ENCODE results near the gene FBLN2.

The FBLN2 gene

DNA sequence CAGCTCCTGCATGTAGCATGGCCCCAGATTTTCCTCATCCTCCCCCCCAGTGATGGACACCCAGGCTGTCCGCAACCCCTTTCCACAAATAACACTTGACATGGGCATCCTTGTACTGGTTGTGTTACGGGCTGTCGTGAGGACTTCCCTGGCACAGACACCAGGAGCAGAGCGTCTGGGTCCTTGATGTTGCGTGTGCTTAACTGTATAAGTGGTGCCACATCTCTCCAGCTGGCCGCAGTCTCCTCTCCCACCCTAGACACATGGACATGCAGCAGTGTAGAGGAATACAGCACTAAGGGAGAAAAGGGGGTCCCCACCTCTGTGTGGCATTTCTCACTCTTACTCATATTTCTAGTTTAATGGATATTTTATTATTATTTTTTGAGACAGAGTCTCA, 56.6 kb downstream of the FBLN2 start:
- no peak for DNase-seq (ENCODE audit: low read depth in 2 of 2)

DNA sequence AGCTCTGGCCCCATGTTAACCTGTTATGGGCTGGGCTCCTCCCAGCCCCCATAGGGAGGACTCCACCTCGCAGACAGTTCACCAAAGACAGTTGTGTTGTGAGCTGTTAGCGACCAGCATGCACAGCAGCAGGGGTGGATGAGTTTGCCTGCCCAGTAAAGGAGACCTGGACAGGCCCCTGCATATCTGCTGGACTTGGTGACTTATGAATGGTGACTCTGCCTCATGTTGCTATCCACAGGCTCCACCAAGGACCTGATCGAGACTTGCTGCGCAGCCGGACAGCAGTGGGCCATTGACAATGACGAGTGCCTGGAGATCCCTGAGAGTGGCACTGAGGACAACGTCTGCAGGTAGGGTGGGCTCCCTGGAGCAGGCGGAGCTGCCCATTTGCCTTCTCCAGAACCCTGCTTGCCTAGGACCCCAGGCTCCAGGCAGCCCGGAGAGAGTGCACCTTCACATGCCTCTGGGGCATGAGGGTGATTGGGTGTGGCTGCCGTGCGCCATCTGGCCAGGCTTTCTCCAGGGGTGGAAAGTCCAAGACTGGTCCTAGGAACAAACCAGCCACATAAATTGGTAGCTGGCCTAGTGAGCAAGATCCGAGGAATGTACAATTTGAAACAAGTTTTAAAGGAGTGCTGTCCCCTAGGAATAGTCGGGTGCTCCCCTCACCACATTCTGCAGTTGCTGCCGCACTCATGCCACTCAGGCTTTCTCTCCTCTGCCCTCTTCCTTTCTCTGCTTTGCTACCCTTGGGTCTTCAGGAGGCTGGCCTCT, 59.1 kb downstream of the FBLN2 start:
- DNase-seq (ENCODE audit: low read depth in 2 of 2), result no peak

DNA sequence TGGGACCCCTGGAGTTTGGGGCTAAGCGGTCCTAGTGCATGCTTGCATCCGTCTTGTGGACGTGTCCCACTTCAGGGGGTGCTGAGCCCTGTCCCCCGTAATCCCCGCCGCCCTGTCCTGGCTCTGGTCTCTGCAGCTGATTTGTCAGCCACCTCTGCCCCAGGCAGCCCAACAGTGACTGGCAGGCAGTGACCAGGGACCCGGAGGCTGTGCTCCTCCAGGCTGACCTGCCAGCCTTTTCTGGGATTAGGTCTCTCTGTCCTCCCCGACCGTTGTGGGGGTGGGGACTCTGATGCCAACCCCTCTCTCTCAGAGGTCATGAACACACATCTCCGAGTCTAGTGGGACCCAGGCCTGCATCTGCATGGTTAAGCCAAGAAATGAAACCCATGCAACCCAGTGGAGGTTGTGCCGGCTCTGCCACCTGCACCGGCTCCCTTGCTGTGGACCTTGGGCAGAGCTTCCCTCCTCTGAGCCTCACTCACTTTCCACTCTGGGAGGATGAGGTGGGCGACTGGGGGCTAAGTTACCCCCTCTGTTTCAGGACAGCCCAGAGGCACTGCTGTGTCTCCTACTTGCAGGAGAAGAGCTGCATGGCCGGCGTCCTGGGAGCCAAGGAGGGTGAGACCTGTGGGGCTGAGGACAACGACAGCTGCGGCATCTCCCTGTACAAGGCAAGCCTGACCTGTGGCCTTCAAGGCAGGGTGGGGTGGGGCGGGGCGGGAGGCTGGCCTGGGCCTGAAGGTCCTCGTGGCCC, 60.2 kb downstream of the FBLN2 start:
- no peak for DNase-seq (ENCODE audit: low read depth in 2 of 2)

DNA sequence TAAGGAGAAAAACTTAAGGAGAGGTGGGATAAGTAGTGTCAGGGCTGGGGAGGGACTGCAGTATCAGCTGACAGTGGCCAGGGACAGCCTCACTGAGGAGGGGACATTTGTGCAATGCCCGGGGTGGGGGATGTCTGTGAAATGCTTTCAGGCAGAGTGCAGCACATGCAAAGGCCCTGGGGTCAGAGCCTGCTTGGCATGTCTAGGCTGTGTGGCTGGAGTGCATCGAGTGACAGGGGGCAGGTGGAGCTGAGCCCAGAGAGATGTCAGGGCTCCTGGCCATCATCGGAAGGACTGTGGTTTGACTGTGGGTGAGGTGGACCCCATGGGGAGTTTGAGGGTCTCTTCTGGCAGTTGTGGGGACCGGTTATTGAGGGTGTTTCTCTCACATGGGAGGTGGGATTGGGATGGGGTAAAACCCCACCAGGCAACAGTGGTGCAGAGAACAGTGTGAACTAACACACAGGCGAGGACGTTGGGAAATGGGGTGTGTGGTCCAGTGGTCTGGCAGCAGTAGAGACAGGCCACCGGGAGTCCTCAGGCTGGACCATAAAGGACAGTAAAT, 61.2 kb downstream of the FBLN2 start:
- DNase-seq (ENCODE audit: low read depth in 2 of 2), result no peak

DNA sequence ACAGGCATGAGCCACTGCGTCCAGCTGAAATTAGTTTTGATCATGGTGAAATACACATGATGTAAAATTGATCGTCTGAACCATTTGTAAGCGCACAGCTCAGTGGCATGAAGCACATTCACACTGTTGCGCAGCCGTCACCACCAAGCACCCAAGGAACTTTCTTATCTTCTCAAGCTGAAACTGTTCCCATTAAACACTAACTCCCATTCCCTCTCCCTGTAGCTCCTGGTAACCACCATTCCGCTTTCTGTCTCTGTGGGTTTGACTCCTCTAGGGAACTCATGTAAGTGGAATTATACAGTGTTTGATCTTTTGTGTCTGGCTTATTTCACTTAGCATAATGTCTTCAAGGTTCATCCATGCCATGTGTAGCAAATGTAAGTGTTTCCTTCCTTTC, 62.3 kb downstream of the FBLN2 start:
- no peak for DNase-seq (ENCODE audit: low read depth in 2 of 2)

DNA sequence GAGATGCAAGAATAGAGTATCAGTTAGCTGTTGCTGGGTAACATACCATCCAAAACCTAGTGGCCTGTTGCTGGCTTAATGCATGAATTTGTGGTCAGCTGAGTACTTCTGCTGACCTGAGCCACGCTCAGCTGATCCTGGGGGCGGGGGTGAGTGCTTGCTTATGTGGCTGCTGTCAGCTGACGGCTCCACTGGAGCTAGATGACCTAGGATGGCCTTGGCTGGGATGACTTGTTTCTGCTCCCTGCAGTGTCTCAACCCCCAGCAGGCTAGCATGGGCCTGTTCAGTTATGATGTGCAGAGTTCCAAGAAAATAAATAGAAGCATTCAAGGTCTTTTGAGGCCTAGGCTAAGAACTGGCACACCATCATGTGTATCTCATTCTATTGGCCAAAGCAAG, 63.9 kb downstream of the FBLN2 start:
- no peak for DNase-seq (ENCODE audit: low read depth in 2 of 2)

DNA sequence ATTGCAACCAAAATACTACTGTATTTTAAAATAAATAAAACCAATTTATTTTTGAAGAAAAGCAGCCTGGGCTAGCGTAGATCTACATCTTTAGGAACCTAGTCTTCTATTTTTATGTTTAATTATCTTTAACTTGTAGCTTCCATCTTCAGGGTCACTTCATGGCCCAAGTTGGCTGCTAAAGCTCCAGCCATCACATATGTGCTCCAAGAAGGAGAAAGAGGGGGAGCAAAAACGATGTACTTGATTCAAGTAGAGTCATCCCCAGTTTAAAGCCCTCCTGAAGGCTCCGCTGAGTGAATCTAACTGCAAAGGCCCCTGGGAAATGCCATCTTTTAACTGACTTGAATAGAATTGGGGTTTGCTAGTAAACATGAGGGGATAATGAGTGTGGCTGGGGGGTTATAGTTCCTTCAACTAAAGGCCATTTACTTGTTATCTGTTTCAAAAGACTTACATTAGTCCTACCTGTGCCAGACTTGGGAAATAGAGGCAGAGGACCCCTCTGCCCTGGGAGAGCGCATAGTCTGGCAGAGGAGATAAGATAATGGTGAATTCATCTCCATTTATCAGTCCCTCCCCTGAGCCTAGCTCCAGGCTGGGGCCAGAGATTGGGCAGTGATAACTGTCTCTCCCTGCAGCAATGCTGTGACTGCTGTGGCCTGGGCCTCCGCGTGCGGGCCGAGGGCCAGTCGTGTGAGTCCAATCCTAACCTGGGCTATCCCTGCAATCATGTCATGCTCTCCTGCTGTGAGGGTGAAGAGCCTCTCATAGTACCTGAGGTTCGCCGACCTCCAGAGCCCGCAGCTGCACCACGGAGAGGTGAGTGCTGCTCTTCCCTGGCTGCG, 64.6 kb downstream of the FBLN2 start:
- no peak for DNase-seq (ENCODE audit: low read depth in 2 of 2)

DNA sequence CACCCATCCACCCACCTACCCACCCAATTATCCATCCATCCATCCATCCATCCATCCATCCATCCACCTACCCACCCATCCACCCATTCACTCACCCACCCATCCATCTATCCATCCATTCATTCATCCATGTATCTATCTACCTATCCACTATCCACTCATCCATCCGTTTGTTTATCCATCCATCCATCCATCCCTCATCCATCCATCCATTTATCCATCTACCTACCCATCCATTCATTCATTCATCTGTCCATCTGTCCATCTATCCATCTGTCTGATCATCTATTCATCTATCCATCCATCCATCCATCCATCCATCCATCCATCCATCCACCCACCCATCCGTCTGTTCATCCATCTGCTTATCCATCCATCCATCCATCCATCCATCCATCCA, 65.7 kb downstream of the FBLN2 start:
- DNase-seq (ENCODE audit: low read depth in 2 of 2), result no peak

DNA sequence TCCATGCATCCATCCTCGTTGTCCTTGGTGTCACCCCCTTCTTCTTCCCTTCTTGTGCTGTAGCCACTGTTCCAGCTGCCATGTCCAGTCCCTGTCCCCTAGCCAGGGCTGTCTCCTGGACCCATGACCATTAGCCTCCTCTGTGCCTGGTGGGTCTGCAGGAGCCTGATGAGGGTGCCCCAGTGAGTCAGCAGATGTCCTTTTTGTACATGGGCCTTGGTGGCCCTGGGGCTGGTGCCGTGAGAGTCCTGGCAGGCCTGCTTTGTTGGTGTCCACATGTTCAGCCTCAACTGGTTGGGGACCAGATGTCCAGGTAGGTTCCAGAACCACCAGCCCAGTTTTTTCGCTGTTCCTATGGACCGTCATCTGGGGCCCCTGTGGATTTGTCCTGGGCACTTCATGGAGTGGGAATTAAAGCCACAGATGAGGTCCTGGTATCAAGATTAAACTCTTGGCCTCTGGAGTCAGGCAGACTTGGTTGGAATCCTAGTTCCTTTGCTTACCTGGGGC, 66.1 kb downstream of the FBLN2 start:
- DNase-seq (ENCODE audit: low read depth in 2 of 2), result no peak

DNA sequence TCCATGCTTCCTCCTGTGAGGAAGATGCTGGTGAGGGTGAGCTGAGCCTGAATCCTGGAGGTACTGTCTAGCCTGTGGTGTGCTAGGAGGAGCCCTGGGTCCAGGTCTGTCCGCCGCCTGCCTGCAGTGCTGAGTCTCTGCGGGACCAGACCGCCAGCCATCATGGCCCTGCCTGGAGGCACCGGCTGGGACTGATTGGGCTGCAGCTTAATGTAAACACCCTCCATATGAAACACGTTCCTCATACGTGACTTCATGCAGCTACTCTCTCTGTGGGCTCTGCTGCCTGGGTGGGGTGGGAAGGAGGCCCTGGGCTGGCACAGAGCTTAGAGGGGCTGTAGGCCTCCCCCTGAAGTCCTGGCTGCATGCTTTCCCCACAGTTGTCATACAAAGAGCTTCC, 67.4 kb downstream of the FBLN2 start:
- no peak for DNase-seq (ENCODE audit: low read depth in 2 of 2)

DNA sequence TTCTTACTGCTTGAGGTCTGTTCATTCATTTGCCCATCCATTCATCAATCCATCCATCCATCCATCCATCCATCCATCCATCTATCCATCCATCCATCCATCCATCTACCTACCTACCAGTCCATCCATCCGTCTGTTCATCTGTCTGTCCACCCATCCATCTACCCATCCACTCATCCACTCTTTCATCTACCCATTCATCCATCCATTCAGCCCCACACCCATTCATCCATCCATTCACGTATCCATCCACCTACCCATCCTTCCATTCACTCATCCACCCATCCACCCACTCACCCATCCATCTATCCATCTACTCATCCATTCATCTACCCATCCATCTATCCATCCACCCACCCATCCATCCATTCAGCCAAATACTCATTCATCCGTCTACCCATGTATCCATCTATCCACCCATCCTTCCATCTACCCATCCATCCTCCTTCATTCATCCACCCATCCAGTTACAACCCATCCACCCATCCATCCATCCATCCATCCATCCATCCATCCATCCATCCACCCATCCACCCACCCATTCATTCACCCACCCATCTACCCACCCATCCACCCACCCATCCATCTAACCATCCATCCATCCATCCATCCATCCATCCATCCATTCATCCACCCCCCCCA, 68.3 kb downstream of the FBLN2 start:
- no peak for DNase-seq (ENCODE audit: low read depth in 2 of 2)

DNA sequence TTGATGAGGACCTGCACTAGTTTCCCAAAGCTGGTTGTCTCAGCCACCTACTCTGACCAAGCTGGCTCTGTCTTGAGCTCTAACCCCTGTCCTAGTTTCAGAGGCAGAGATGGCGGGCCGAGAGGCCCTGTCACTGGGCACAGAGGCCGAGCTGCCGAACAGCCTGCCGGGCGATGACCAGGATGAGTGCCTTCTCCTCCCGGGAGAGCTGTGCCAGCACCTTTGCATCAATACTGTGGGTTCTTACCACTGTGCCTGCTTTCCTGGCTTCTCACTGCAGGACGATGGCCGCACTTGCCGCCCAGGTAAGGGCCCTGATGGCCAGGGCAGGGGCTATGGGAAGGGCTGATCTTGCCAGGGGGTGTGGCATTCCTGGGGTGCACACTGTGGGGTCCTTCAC, 69.1 kb downstream of the FBLN2 start:
- DNase-seq (ENCODE audit: low read depth in 2 of 2), result no peak

DNA sequence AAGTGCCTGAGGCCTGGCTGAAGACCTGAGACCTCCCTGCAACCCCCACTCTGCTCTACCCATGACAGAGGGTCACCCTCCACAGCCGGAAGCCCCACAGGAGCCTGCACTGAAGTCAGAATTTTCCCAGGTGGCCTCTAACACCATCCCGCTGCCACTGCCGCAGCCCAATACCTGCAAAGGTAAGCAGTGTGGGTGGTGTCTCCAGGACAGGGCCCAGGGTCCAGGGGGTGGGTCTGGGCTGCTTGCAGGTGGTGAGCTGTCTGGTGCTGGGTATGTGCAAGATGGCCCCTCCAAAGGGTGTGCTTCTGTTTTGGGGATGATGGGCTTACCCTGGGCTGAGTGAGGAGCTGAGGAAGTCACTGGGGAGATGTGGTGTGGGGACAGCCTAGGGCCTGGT, 69.9 kb downstream of the FBLN2 start:
- DNase-seq (ENCODE audit: low read depth in 2 of 2), result no peak

DNA sequence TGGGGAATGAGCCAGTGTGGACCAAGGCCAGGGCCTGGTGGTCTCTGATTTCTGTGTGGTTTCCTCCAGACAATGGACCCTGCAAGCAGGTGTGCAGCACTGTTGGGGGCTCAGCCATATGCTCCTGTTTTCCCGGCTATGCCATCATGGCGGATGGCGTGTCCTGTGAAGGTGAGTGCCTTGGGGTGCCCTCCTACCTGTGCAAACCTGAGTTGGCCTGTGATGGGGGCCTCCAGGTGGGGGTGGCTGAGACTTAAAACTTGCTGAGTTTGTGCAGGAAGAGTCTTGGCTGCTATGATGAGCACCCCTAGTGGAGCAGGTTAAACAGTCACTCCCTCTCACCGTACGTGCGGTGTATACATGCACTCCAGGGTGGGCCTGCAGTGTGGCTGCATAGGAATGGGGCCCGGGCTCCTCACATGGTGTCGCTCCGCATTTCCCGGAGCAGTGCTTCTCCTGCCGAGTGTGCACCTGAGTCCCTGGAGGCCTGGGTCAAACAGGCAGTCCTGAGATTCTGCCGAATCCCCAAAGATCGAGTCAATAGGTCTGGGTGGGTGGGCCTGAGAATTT, 70.8 kb downstream of the FBLN2 start:
- DNase-seq (ENCODE audit: low read depth in 2 of 2), result no peak

DNA sequence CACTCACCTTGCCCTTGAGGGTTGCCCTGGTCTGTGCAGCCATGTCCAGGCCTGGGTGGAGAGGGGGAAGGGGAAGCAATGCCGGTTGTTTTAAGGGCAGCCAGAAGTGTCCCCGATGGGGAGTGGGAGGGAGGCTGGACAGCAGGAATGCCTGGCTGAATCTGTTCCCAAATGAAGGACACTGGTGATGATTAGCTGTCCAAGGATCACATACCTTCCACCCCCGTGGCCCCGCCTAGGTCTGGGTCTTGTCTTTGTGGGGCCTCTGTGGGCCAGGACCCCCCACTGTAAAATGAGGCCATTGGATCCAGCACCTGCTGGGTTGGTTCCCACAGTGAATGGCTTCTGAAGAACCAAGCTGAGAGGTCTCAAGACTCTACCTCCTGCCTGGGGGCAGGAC, 71.4 kb downstream of the FBLN2 start:
- DNase-seq (ENCODE audit: low read depth in 2 of 2), result no peak

DNA sequence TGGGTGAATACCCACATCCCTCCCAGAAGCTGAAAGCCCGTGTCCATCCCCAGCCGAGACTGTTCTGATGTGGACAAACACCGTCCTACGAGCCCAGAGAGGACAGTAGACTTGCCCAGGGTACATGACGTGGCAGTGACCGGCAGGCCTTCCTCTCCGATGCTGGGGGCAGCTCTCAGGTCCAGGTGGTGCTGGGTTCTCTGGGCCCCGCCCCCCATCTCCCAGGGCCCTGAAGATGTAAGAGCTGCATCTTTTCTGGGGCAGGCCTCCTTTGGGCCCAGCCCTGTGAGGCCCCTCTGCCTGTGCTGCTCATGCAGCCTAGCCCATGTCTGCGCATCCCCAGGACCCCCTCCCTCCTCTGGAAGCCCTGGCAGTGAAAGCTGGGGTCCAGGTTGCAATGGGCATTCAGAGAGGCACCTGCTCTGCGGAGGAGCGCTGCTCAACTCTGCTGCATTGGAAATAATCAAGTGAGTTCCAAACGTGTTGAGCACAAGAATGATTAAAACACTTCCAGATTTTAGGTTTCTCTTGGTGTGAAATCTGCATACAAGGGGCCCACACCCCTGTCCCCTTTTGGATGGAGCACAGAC, 71.9 kb downstream of the FBLN2 start:
- DNase-seq (ENCODE audit: low read depth in 2 of 2), result no peak

DNA sequence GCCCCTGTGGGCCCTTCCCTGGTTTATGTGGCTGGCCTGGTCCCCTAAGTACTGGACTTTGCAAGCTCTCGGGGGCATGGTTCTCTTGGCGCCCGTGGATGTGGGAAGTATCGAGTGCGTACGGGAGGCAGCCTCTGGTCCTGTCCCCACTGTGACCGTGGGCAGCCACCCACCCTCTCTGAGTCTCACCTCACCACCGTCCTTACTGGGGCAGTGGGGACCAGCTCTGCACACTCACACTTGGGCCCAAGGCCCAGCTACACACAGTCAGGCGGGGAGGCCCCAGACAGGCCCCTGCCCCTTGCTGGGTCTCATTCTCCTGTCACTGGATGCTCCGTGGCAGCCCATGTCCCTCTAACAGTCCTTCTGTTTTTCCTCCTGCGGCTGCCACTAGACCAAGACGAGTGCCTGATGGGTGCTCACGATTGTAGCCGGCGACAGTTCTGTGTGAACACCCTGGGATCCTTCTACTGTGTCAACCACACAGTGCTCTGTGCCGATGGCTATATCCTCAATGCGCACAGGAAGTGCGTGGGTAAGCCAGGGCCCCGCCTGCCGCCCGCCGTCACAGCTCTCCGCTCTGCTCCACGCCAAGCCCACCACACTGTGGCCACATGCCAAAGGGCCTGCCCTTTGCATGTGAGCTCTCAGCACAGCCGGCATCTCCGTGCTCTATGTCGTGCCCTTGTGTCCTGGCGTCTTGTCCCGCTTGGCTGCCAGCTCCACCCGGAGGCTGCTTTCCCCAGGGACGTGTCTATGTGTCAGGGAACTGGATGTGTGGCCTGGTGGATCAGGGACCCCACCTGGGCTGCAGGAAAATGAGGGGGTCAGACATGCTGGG, 72.7 kb downstream of the FBLN2 start:
- DNase-seq (ENCODE audit: low read depth in 2 of 2), result peak; percentile 22 to 25

DNA sequence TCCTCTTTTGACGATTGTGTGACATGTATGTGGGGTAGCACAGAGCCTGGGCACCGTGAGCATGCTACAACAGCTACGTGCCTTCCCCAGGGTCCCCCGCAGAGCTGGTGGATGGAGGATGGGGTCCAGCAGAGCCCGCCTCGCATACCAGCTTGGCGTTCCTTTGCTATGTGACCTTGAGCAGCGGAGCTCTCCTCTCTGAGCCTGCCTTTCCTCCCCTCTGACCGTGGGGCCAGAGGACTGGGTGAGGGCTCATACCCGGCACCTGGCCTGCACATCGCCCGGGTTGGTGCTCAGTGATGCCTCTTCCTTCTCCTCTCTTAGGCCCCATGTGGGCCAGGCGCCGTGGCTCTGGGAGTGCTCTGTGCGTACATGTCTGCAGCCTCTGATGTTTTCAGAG, 73.4 kb downstream of the FBLN2 start:
- DNase-seq (ENCODE audit: low read depth in 2 of 2), result no peak

DNA sequence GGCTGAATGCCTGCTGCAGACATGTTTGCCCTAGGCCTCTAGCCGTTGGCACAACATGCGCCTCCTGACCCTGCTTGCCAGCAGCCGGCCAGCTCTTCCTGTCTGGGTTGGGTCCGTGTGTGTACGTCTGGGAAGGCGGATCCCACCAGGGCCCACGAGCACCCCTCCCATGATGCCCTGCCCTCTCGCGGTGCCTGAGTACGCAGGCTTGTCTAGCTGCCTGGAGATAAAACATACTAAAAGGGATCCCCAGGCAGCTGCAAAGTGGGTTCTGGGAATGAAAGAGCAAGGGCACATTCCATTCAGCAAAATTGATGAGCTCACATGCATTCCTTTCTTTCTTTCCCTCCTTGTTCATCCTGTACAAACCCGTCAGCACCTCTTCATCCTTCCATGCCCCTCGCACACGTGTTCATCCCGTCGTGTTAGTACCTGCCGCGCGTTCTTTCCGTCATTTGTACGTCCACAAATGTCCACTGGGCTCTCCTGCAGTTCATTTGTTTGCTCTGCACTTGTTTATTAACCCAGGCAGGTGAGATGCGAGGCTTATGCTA, 74.3 kb downstream of the FBLN2 start:
- no peak for DNase-seq (ENCODE audit: low read depth in 2 of 2)

DNA sequence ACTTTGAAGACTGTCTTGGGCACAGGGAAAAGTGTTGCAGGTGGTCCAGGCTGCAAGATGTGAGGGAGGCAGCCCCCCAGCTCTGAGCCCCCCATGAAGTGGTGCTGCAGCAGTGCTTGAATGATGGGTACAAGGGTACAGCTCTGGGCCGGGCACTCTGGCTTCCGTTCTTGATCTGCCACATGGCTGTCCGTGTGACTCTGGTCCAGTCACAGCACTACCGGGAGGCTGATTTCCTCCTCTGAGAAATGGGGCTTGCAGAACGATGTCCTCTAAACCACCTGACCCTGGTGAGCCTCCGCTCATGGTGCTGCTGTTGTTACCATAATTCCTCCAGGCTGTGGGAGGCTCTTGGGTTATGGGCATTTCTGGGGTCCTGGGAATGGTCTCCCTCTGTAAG, 75.1 kb downstream of the FBLN2 start:
- no peak for DNase-seq (ENCODE audit: low read depth in 2 of 2)

Data from stimulated activated CD8-positive, alpha-beta memory T cell treated with anti-CD3 and anti-CD28 coated beads, Interleukin-2, amount 100 ng/mL, for 1 hour (primary cell).